NCI-H2107 treated with DMSO at 0.1 percent for 48 hours (cell line): ENCODE data around the gene KRTAP10-3.

Experiments
- DNase-seq: peaks from one replicate; lab custom pipeline; 2025; ENCODE audit not compliant: unreplicated experiment; lab: John Stamatoyannopoulos, UW

KRTAP10-3 gene

GRCh38 chr21:44519346-44520325 lies 39.0 kb downstream of the KRTAP10-3 start:
- no peak for DNase-seq

GRCh38 chr21:44518686-44519085 lies 39.9 kb downstream of the KRTAP10-3 start:
- DNase-seq, result no peak

GRCh38 chr21:44517175-44517899 lies 41.3 kb downstream of the KRTAP10-3 start:
- DNase-seq, result no peak

GRCh38 chr21:44516828-44517174 lies 41.8 kb downstream of the KRTAP10-3 start:
- no peak for DNase-seq

GRCh38 chr21:44516342-44516741 lies 42.3 kb downstream of the KRTAP10-3 start:
- DNase-seq, result no peak

GRCh38 chr21:44515359-44516165 lies 43.0 kb downstream of the KRTAP10-3 start:
- DNase-seq, result no peak

- no peak for DNase-seq
These were observed 43.7 kb downstream of the KRTAP10-3 start for GRCh38 chr21:44514746-44515358.

GRCh38 chr21:44514218-44514520 lies 44.4 kb downstream of the KRTAP10-3 start:
- DNase-seq, result no peak

- DNase-seq, result peak; percentile 61
These were observed 45.0 kb downstream of the KRTAP10-3 start for GRCh38 chr21:44513389-44514217.

GRCh38 chr21:44512496-44513388 lies 45.9 kb downstream of the KRTAP10-3 start:
- no peak for DNase-seq

GRCh38 chr21:44511938-44512275 lies 46.7 kb downstream of the KRTAP10-3 start:
- no peak for DNase-seq

- DNase-seq, result no peak
These were observed 47.2 kb downstream of the KRTAP10-3 start for GRCh38 chr21:44511219-44511937.

GRCh38 chr21:44510508-44511218 lies 47.9 kb downstream of the KRTAP10-3 start:
- peak; percentile 77 for DNase-seq

GRCh38 chr21:44510109-44510507 lies 48.5 kb downstream of the KRTAP10-3 start:
- DNase-seq, result no peak

GRCh38 chr21:44509539-44509938 lies 49.1 kb downstream of the KRTAP10-3 start:
- peak; percentile 92 for DNase-seq

GRCh38 chr21:44508711-44509445 lies 49.7 kb downstream of the KRTAP10-3 start:
- DNase-seq, result no peak

- DNase-seq, result no peak
These were observed 50.2 kb downstream of the KRTAP10-3 start for GRCh38 chr21:44508426-44508710.
